Activated CD4-positive, alpha-beta memory T cell treated with anti-CD3 and anti-CD28 coated beads, Interleukin-2, amount 10 ng/mL, durations not matched to agents 7 days and 5 days (primary cell): ENCODE results near the gene SRGN. TPM values are rescaled to one million over a fixed set of nuclear protein-coding genes. Genes with fewer than 3 reads are reported as not detected.

Experiments used
- CTCF ChIA-PET: fragments of 350-600 bp; sonication (Branson Sonifier 250); formaldehyde crosslinking; loops from one replicate; lab custom pipeline; 2021; ENCODE audit warnings: antibody characterized with exemption, inconsistent platforms; lab: Charles Lee
- POLR2A ChIA-PET: fragments of 350-600 bp; sonication (Branson Sonifier 250); formaldehyde crosslinking; loops from one replicate; lab custom pipeline; 2021; ENCODE audit warnings: antibody characterized with exemption; lab: Charles Lee
- DNase-seq: peaks from one replicate; pipeline ENCODE4 v3.0.0-alpha.2; 2020
- H3K27ac Mint-ChIP-seq: one replicate; pipeline ENCODE4 v1.8.0; 2021; ENCODE audit warnings: mild to moderate bottlenecking, mixed read lengths
- H3K27me3 Mint-ChIP-seq: one replicate; pipeline ENCODE4 v1.8.0; 2021; ENCODE audit warnings: mixed read lengths
- H3K36me3 Mint-ChIP-seq: one replicate; pipeline ENCODE4 v1.8.0; 2021; ENCODE audit warnings: low read depth, mixed read lengths
- H3K4me1 Mint-ChIP-seq: one replicate; pipeline ENCODE4 v1.8.0; 2021; ENCODE audit warnings: mixed read lengths
- H3K4me3 Mint-ChIP-seq: one replicate; pipeline ENCODE4 v1.8.0; 2021; ENCODE audit warnings: mild to moderate bottlenecking, mixed read lengths
- H3K9me3 Mint-ChIP-seq: one replicate; pipeline ENCODE4 v1.8.0; 2021; ENCODE audit warnings: mixed read lengths
- total RNA-seq, 2 experiments: library from RNA; stranded (reverse); gene quantifications; one replicate each; pipeline ENCODE4 v1.2.3, GENCODE V29; 2021

SRGN gene
- total RNA-seq, 2 experiments from 2014 or later = 468 to 474 TPM

- CTCF ChIA-PET = no interaction called here
- Mint-ChIP-seq H3K4me1 (peaks cover 14% of the 10 kb centered on the region), H3K27ac (no peak overlapping the region), H3K36me3 (no peaks in the 10 kb centered on the region), H3K4me3 (no peak overlapping the region), H3K9me3 (no peaks in the 10 kb centered on the region), H3K27me3 (no peaks in the 10 kb centered on the region)
- POLR2A ChIA-PET = no interaction called here
- DNase-seq = no peak
Measured at GRCh38 chr10:69078311-69078710, 9.6 kb upstream of the SRGN start.

- no peaks in the 10 kb centered on the region for H3K9me3 Mint-ChIP-seq
- ChIA-PET POLR2A (interaction anchor here (1.3 to 2.0 kb wide), 2 partner anchors 8 to 15 kb away, joined by 3 to 9 read pairs; partner anchors contain the start of gene SRGN), CTCF (interaction anchor here (1.5 kb wide), 1 partner anchor 14 kb away, joined by 3 read pairs; no protein-coding TSS in a partner anchor)
Measured at GRCh38 chr10:69080226-69080625, 7.7 kb upstream of the SRGN start.

GRCh38 chr10:69086001-69086509 is 1.8 kb upstream of the SRGN start:
- H3K4me1 Mint-ChIP-seq = peaks cover 36% of the 10 kb centered on the region
- H3K36me3 Mint-ChIP-seq = peaks cover 25% of the 10 kb centered on the region
- ChIA-PET POLR2A (interaction anchor here (1.2 to 12.4 kb wide), 6 partner anchors 13 to 185 kb away, joined by 3 to 214 read pairs (median 7); partner anchors contain the start of gene DDX50), CTCF (interaction anchor here (0.7 kb wide), 1 partner anchor 14 kb away, joined by 3 read pairs; no protein-coding TSS in a partner anchor)
- no peaks in the 10 kb centered on the region for H3K27me3 Mint-ChIP-seq
- H3K4me3 Mint-ChIP-seq = peak overlapping the region; percentile 66
- H3K27ac Mint-ChIP-seq = peak overlapping the region; percentile 84
- DNase-seq = no peak
- no peaks in the 10 kb centered on the region for H3K9me3 Mint-ChIP-seq

More at GRCh38 chr10:69080226-69080625, 7.7 kb upstream of the SRGN start:
- no peak overlapping the region for H3K4me3 Mint-ChIP-seq
- H3K27ac Mint-ChIP-seq = no peak overlapping the region
- H3K27me3 Mint-ChIP-seq = no peaks in the 10 kb centered on the region
- H3K36me3 Mint-ChIP-seq = no peaks in the 10 kb centered on the region
- DNase-seq = no peak
- peaks cover 7% of the 10 kb centered on the region for H3K4me1 Mint-ChIP-seq

- CTCF ChIA-PET = interaction anchor here (1.2 to 3.4 kb wide), 3 partner anchors 43 to 99 kb away, joined by 3 to 23 read pairs (median 11); no protein-coding TSS in a partner anchor
- Mint-ChIP-seq H3K36me3 (peaks cover 40% of the 10 kb centered on the region), H3K27ac (peak overlapping the region; percentile 95), H3K27me3 (no peaks in the 10 kb centered on the region), H3K4me1 (peaks cover 57% of the 10 kb centered on the region), H3K4me3 (peak overlapping the region; percentile 89), H3K9me3 (no peaks in the 10 kb centered on the region)
- POLR2A ChIA-PET = interaction anchor here (0.6 to 12.4 kb wide), 29 partner anchors 8 to 367 kb away, joined by 3 to 214 read pairs (median 6); partner anchors contain the start of genes CCAR1, DDX21, DDX50 and KIFBP
- peak; percentile 34 for DNase-seq
Measured at GRCh38 chr10:69088471-69088769, 517 bp downstream of the SRGN start.

GRCh38 chr10:69088801-69089501 is 1.0 kb downstream of the SRGN start:
- Mint-ChIP-seq H3K4me1 (peaks cover 62% of the 10 kb centered on the region), H3K27me3 (no peaks in the 10 kb centered on the region), H3K27ac (peak overlapping the region; percentile 95), H3K4me3 (peak overlapping the region; percentile 89), H3K36me3 (peaks cover 44% of the 10 kb centered on the region), H3K9me3 (no peaks in the 10 kb centered on the region)
- peak; percentile 42 for DNase-seq
- CTCF ChIA-PET = interaction anchor here (0.9 to 3.4 kb wide), 4 partner anchors 36 to 84 kb away, joined by 3 to 23 read pairs (median 7); no protein-coding TSS in a partner anchor
- POLR2A ChIA-PET = interaction anchor here (0.7 to 12.4 kb wide), 30 partner anchors 9 to 142 kb away, joined by 3 to 214 read pairs (median 5); partner anchors contain the start of genes DDX21, KIFBP and SUPV3L1

GRCh38 chr10:69089638-69090599 is 2.0 kb downstream of the SRGN start:
- Mint-ChIP-seq H3K27ac (peak overlapping the region; percentile 95), H3K4me1 (peaks cover 67% of the 10 kb centered on the region), H3K9me3 (no peaks in the 10 kb centered on the region), H3K4me3 (peak overlapping the region; percentile 89), H3K27me3 (no peaks in the 10 kb centered on the region), H3K36me3 (peaks cover 45% of the 10 kb centered on the region)
- DNase-seq = peak; percentile 85
- ChIA-PET CTCF (interaction anchor here (0.9 to 7.6 kb wide), 8 partner anchors 35 to 109 kb away, joined by 3 to 112 read pairs (median 4); partner anchors contain the start of gene KIFBP), POLR2A (interaction anchor here (0.6 to 12.4 kb wide), 27 partner anchors 10 to 757 kb away, joined by 3 to 214 read pairs (median 4); partner anchors contain the start of genes DDX21, KIFBP, PBLD and SUPV3L1)

- H3K36me3 Mint-ChIP-seq = peaks cover 48% of the 10 kb centered on the region
- ChIA-PET POLR2A (interaction anchor here (0.6 to 12.4 kb wide), 14 partner anchors 11 to 757 kb away, joined by 3 to 214 read pairs (median 6); partner anchors contain the start of genes DDX21, KIFBP, PBLD and VPS26A), CTCF (interaction anchor here (0.9 to 7.6 kb wide), 8 partner anchors 11 to 135 kb away, joined by 3 to 112 read pairs (median 6); partner anchors contain the start of genes DDX21 and KIFBP)
- H3K4me3 Mint-ChIP-seq = peak overlapping the region; percentile 89
- no peaks in the 10 kb centered on the region for H3K9me3 Mint-ChIP-seq
- DNase-seq = no peak
- H3K27ac Mint-ChIP-seq = peak overlapping the region; percentile 95
- H3K4me1 Mint-ChIP-seq = peaks cover 66% of the 10 kb centered on the region
- no peaks in the 10 kb centered on the region for H3K27me3 Mint-ChIP-seq
Measured at GRCh38 chr10:69090685-69091084, 2.8 kb downstream of the SRGN start.

- Mint-ChIP-seq H3K27me3 (no peaks in the 10 kb centered on the region), H3K36me3 (peaks cover 48% of the 10 kb centered on the region), H3K9me3 (no peaks in the 10 kb centered on the region), H3K27ac (peak overlapping the region; percentile 95), H3K4me3 (peak overlapping the region; percentile 89), H3K4me1 (peaks cover 65% of the 10 kb centered on the region)
- CTCF ChIA-PET = interaction anchor here (0.9 to 7.6 kb wide), 8 partner anchors 10 to 135 kb away, joined by 3 to 112 read pairs (median 6); partner anchors contain the start of genes DDX21 and KIFBP
- no peak for DNase-seq
- POLR2A ChIA-PET = interaction anchor here (0.6 to 12.4 kb wide), 15 partner anchors 11 to 758 kb away, joined by 3 to 214 read pairs (median 6); partner anchors contain the start of genes DDX21, KIFBP, PBLD and VPS26A
Measured at GRCh38 chr10:69091143-69091651, 3.3 kb downstream of the SRGN start.

- peak; percentile 88 for DNase-seq
- Mint-ChIP-seq H3K9me3 (no peaks in the 10 kb centered on the region), H3K27ac (peak overlapping the region; percentile 72), H3K4me3 (peak overlapping the region; percentile 53), H3K27me3 (no peaks in the 10 kb centered on the region), H3K36me3 (peaks cover 48% of the 10 kb centered on the region), H3K4me1 (peaks cover 63% of the 10 kb centered on the region)
- POLR2A ChIA-PET = interaction anchor here (0.6 to 12.4 kb wide), 13 partner anchors 9 to 226 kb away, joined by 3 to 214 read pairs (median 8); partner anchors contain the start of genes DDX21, KIFBP and VPS26A
- CTCF ChIA-PET = interaction anchor here (0.8 to 7.6 kb wide), 28 partner anchors 9 to 137 kb away, joined by 3 to 112 read pairs (median 4); partner anchors contain the start of genes DDX21, KIFBP and SUPV3L1
Measured at GRCh38 chr10:69092959-69093850, 5.3 kb downstream of the SRGN start.

- Mint-ChIP-seq H3K36me3 (peaks cover 47% of the 10 kb centered on the region), H3K27me3 (no peaks in the 10 kb centered on the region), H3K4me1 (peaks cover 64% of the 10 kb centered on the region), H3K9me3 (no peaks in the 10 kb centered on the region), H3K27ac (no peak overlapping the region), H3K4me3 (no peak overlapping the region)
- DNase-seq = no peak
- POLR2A ChIA-PET = interaction anchor here (0.6 to 12.4 kb wide), 7 partner anchors 31 to 193 kb away, joined by 3 to 214 read pairs (median 8); partner anchors contain the start of gene DDX21
- CTCF ChIA-PET = interaction anchor here (0.7 to 7.6 kb wide), 22 partner anchors 8 to 138 kb away, joined by 3 to 112 read pairs (median 4); partner anchors contain the start of genes DDX21, KIFBP and SUPV3L1
Measured at GRCh38 chr10:69093933-69094332, 6.0 kb downstream of the SRGN start.
